ENCODE measurements around the gene STXBP6. TPM values are rescaled to one million over a fixed set of nuclear protein-coding genes. Genes with fewer than 3 reads are reported as not detected.

Gene STXBP6
- total RNA-seq, 1 experiment from 2014 or later: 6.4 TPM

GRCh38 chr14:24996930-24997725 is 52.8 kb downstream of the STXBP6 start:
- DNase-seq (ENCODE audit: low read depth in 1 of 2, low spot score in 2 of 2): no peak
- H3K9me3 ChIP-seq (replicated peaks): no peaks in the 10 kb centered on the region
- no peaks in the 10 kb centered on the region for H3K36me3 ChIP-seq
- H3K4me3 ChIP-seq: no peak overlapping the region
- H3K27ac ChIP-seq: no peak overlapping the region
- no peaks in the 10 kb centered on the region for H3K4me1 ChIP-seq (replicated peaks)
- no peaks in the 10 kb centered on the region; the same call in 1 of the 2 replicates for H3K27me3 ChIP-seq (replicated peaks)

DNA sequence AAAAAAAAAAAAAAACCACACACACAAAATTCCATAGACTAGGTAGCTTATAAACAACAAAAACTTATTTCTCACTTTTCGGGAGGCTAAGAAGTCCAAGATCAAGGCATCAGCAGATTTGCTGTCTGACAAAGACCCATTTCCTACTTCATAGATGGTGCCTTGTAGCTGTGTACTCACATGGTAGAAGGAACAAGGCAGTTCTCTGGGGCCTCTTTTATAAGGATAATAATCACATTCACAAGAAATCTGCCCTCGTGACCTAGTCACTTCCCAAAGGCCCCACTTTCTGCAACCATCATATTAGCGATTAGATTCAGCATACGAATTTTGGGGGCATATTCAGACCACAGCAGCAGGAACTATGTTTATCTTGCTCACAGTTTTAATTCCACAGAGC is 54.9 kb downstream of the STXBP6 start:
- no peaks in the 10 kb centered on the region for H3K36me3 ChIP-seq
- H3K9me3 ChIP-seq (replicated peaks): no peaks in the 10 kb centered on the region
- H3K27me3 ChIP-seq (replicated peaks): no peaks in the 10 kb centered on the region; the same call in 1 of the 2 replicates
- H3K4me3 ChIP-seq: no peak overlapping the region
- no peak for DNase-seq (ENCODE audit: low read depth in 1 of 2, low spot score in 2 of 2)
- H3K4me1 ChIP-seq (replicated peaks): no peaks in the 10 kb centered on the region
- H3K27ac ChIP-seq: no peak overlapping the region

GRCh38 chr14:24993631-24994030 is 56.3 kb downstream of the STXBP6 start:
- Histone ChIP-seq H3K4me3 (no peak overlapping the region), H3K9me3 (replicated peaks) (no peaks in the 10 kb centered on the region), H3K27me3 (replicated peaks) (no peaks in the 10 kb centered on the region; the same call in 1 of the 2 replicates), H3K36me3 (no peaks in the 10 kb centered on the region), H3K4me1 (replicated peaks) (no peaks in the 10 kb centered on the region), H3K27ac (no peak overlapping the region)
- DNase-seq (ENCODE audit: low read depth in 1 of 2, low spot score in 2 of 2): no peak

DNA sequence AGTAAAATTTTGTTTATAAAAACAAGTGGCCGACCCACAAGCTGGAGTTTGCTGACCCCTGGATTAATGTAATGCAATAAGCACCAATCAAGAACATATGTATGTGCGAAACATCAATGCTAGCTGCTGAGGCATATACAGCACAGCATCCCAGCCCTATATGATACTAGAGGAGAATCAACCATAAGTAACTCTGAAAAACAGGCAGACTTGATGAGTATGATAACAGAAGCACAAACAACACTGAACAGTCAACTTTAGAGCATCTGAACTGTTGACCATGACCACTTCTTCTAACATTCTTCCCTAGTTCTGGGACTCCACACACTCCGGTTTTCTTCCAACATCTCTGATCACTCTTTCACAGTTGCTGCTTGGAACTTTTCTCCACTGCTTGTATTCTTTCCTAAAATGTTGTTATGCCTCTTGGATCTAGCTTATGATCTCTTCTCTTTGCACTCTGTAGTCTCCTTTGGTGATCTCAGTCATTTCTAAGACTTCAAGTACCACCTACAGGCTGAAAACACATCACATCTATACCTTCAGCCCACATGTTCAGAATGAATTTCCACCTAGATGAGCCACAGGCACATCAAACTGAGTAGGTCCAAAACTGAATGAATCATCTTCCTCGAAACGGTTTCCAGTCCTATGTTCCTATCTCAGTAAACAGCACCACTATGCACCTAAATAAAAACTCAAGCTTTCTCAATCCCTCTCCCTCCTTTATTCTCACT is 57.2 kb downstream of the STXBP6 start:
- no peak for DNase-seq (ENCODE audit: low read depth in 1 of 2, low spot score in 2 of 2)
- Histone ChIP-seq H3K4me3 (no peak overlapping the region), H3K4me1 (replicated peaks) (no peaks in the 10 kb centered on the region)

DNA sequence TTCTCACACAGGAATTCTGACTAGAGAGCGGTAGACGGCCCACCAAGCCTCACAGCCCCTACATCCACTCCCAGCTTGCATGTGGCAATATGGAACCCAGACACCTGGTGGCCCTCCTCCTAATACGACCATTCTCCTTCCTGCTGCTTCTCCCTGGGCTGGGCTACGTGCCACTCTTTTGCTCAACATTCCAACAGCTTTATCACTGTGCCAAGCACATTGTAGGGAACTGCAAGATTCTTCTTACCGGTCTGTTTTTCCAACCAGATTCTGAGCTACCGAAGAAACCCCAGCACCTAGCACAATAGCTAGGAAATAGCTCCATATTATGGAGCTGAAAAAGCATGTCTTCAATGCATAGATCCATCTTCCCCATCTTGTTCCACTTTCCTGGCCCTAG is 58.1 kb downstream of the STXBP6 start:
- H3K36me3 ChIP-seq: no peaks in the 10 kb centered on the region
- H3K4me3 ChIP-seq: no peak overlapping the region
- no peak for DNase-seq (ENCODE audit: low read depth in 1 of 2, low spot score in 2 of 2)
- H3K27me3 ChIP-seq (replicated peaks): peaks cover 8% of the 10 kb centered on the region
- H3K4me1 ChIP-seq (replicated peaks): no peaks in the 10 kb centered on the region
- no peak overlapping the region for H3K27ac ChIP-seq
- H3K9me3 ChIP-seq (replicated peaks): no peaks in the 10 kb centered on the region

More for the DNA sequence above, 57.2 kb downstream of the STXBP6 start:
- Histone ChIP-seq H3K27ac (no peak overlapping the region), H3K27me3 (replicated peaks) (peaks cover 7% of the 10 kb centered on the region), H3K9me3 (replicated peaks) (no peaks in the 10 kb centered on the region), H3K36me3 (no peaks in the 10 kb centered on the region)

DNA sequence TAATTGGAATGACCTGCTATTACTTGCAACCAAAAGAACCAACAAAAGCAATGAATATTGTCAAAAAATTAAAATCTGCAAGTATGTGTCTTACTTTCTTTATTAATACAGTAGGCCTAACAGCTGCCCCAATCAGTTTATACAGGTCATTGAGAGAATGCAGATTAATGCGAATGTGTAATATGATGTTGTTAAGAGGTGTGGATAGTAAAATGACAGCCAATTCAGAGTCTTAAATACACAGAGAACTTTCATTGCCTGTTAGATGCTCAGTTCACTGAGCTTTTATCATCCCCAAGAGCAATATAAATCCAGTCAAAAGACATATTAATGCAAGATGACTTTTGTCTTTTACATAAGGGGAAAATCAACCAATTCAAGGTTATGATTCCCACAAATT is 58.7 kb downstream of the STXBP6 start:
- Histone ChIP-seq H3K36me3 (no peaks in the 10 kb centered on the region), H3K27ac (no peak overlapping the region), H3K4me1 (replicated peaks) (no peaks in the 10 kb centered on the region), H3K27me3 (replicated peaks) (peaks cover 8% of the 10 kb centered on the region), H3K4me3 (no peak overlapping the region), H3K9me3 (replicated peaks) (no peaks in the 10 kb centered on the region)
- no peak for DNase-seq (ENCODE audit: low read depth in 1 of 2, low spot score in 2 of 2)

DNA sequence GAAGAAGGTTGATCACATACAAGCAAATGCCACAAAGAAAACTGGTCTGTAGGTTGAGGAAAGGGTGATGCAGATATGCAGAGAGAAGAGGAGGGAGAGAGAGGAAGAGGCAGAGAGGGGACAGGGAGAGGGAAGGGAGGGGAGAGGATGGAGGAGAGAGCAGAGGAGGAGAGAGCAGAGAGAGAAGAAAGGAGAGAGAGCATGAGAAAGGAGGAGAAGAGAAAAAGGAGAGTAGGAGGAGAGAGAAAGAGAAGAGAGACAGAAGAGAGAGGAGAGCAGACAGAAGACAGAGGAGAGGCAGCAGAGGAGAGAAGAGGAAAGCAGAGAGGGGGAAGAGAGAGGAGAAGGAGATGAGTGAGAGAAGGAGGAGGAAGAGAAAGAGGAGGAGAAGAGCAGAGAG is 59.2 kb downstream of the STXBP6 start:
- peaks cover 10% of the 10 kb centered on the region for H3K27me3 ChIP-seq (replicated peaks)
- H3K4me1 ChIP-seq (replicated peaks): no peaks in the 10 kb centered on the region
- H3K36me3 ChIP-seq: no peaks in the 10 kb centered on the region
- H3K9me3 ChIP-seq (replicated peaks): no peaks in the 10 kb centered on the region
- no peak for DNase-seq (ENCODE audit: low read depth in 1 of 2, low spot score in 2 of 2)
- no peak overlapping the region for H3K4me3 ChIP-seq
- no peak overlapping the region for H3K27ac ChIP-seq

DNA sequence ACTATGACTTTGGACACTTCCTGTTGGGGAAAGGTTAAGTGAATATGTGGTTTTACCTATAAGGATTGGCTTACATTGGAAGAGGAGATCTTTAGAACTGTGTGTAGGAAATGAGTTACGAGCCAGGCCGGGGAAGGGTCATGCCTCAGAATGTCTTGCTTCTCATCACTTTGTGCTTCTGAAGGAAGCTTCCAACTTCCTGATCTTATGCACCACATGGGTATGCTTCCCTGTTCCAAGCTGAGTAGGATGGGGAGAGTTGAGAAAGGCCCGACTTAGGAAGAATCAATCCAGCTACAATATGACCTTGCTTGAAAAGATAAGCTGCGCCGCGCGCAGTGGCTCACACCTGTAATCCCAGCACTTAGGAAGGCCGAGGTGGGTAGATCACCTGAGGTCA is 59.9 kb downstream of the STXBP6 start:
- H3K27me3 ChIP-seq (replicated peaks): peaks cover 16% of the 10 kb centered on the region
- DNase-seq (ENCODE audit: low read depth in 1 of 2, low spot score in 2 of 2): no peak
- H3K36me3 ChIP-seq: no peaks in the 10 kb centered on the region
- H3K27ac ChIP-seq: no peak overlapping the region
- no peaks in the 10 kb centered on the region for H3K9me3 ChIP-seq (replicated peaks)
- H3K4me3 ChIP-seq: no peak overlapping the region
- no peaks in the 10 kb centered on the region for H3K4me1 ChIP-seq (replicated peaks)

- peaks cover 28% of the 10 kb centered on the region for H3K27me3 ChIP-seq (replicated peaks)
- no peaks in the 10 kb centered on the region for H3K4me1 ChIP-seq (replicated peaks)
- no peak overlapping the region for H3K4me3 ChIP-seq
- H3K36me3 ChIP-seq: no peaks in the 10 kb centered on the region
- H3K9me3 ChIP-seq (replicated peaks): no peaks in the 10 kb centered on the region
- DNase-seq (ENCODE audit: low read depth in 1 of 2, low spot score in 2 of 2): no peak
- no peak overlapping the region for H3K27ac ChIP-seq
These were observed 61.2 kb downstream of the STXBP6 start for GRCh38 chr14:24988760-24989159.

- peaks cover 33% of the 10 kb centered on the region for H3K27me3 ChIP-seq (replicated peaks)
- no peak overlapping the region for H3K27ac ChIP-seq
- peaks cover 13% of the 10 kb centered on the region for H3K4me1 ChIP-seq (replicated peaks)
- no peaks in the 10 kb centered on the region for H3K9me3 ChIP-seq (replicated peaks)
- no peak for DNase-seq (ENCODE audit: low read depth in 1 of 2, low spot score in 2 of 2)
- H3K4me3 ChIP-seq: no peak overlapping the region
- no peaks in the 10 kb centered on the region for H3K36me3 ChIP-seq
These were observed 63.6 kb downstream of the STXBP6 start for GRCh38 chr14:24986206-24986893.

DNA sequence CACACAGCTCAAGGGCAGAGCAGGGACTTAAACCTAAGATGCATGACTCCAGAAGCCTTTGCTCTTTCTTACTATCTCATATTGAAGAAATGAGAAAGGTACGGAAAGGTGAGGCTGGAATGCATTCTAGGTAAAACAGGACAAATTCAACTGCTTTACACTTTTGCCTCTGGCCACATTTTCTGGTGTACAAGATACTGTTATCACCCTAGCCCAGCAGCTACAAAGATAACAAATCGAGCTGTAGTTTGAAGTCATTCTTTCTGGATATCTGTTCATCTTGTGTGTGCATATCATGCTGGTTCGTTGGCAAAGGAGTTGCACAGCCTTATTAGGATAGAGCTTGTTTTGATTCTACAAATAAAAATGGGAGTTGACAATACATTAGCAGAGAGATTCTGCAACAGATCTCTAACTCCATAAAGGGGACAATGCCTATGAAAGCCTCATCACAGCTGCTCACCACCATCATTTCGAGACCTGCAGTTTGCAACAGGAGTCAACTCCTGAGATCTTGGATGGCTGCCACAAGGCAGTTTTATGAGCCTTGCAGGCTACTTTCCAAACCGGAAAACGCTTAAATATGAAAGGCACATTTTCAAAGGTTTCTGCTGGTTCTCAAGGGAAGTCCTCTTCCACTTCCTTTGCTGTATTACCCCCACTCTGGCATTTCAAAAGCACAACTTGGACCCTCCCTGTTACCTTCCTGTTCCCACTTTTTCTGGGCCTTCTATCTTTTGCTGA is 64.9 kb downstream of the STXBP6 start:
- Histone ChIP-seq H3K27ac (no peak overlapping the region), H3K27me3 (replicated peaks) (peaks cover 42% of the 10 kb centered on the region), H3K9me3 (replicated peaks) (no peaks in the 10 kb centered on the region), H3K36me3 (no peaks in the 10 kb centered on the region), H3K4me1 (replicated peaks) (peaks cover 13% of the 10 kb centered on the region), H3K4me3 (no peak overlapping the region)
- DNase-seq (ENCODE audit: low read depth in 1 of 2, low spot score in 2 of 2): no peak

DNA sequence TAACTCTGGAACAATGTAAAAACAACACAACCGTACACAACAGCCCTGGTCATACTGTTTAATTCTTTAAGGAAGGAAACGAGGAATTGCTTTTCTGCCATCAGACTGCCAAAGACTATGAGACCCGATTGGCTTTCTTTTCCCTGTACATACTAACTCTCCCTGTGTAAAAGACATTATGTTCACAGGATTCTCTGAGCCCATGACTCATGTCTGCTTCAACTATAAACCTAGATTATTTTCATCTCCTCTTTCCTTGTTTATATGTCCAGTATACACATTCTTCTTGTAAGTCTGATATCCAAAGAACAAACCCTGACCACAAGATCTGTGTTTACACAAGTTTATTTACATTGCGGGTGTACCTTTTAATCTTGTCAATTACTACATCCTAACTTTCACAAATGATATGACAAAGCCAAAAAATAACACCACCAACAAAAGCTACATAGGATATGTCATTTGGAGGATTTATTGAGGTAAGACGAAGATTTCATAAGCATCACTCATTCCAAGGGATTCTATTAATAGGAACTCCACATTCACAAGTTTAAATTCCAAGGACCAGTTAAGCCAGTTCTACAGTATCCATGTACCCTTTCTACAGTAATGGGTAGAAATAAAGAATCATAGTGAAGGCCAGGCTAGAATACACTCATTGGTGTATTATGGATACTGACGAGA is 67.3 kb downstream of the STXBP6 start:
- Histone ChIP-seq H3K27me3 (replicated peaks) (peaks cover 46% of the 10 kb centered on the region), H3K4me1 (replicated peaks) (peaks cover 13% of the 10 kb centered on the region), H3K36me3 (no peaks in the 10 kb centered on the region), H3K4me3 (no peak overlapping the region), H3K27ac (no peak overlapping the region), H3K9me3 (replicated peaks) (no peaks in the 10 kb centered on the region)
- peak in 1 of 2 experiments; percentile 91 for DNase-seq (ENCODE audit: low read depth in 1 of 2, low spot score in 2 of 2)

DNA sequence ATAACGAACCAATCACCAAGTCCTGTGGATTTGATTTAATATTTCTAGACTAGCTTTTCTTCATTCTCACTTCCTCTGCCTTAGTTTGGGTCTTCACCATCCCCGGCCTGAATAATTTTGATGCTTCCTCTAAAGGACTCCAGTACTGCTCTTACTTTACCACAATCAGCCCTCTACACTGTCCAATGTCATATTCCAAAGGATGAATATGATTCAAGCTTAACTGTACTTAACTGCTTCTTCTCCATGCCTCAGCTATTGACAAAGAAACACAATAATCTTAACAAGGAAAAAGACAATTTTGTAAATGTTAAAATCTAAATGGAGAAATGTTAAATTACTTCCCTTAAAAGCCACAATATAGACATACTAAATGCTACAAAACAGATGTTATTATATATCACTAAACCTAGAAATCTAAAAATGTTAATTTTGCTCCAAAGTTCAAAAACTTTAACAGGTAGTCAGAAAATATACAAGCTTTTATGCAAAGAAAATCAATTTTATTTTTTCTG is 70.2 kb downstream of the STXBP6 start:
- DNase-seq (ENCODE audit: low read depth in 1 of 2, low spot score in 2 of 2): no peak
- no peaks in the 10 kb centered on the region for H3K36me3 ChIP-seq
- H3K27ac ChIP-seq: no peak overlapping the region
- peaks cover 43% of the 10 kb centered on the region for H3K27me3 ChIP-seq (replicated peaks)
- no peak overlapping the region for H3K4me3 ChIP-seq
- H3K4me1 ChIP-seq (replicated peaks): peaks cover 13% of the 10 kb centered on the region
- no peaks in the 10 kb centered on the region for H3K9me3 ChIP-seq (replicated peaks)
